ENCODE data around the gene CRYBG1.

CRYBG1 gene

GRCh38 chr6:106363401-106364138 lies 3.1 kb downstream of the CRYBG1 start:
- no peaks in the 10 kb centered on the region for H3K9me3 Mint-ChIP-seq
- ATAC-seq = no peak
- H3K27ac Mint-ChIP-seq = no peak overlapping the region
- H3K4me3 Mint-ChIP-seq = no peak overlapping the region
- DNase-seq = no peak
- peaks cover 16% of the 10 kb centered on the region for H3K4me1 Mint-ChIP-seq
- H3K27me3 Mint-ChIP-seq = peaks cover 49% of the 10 kb centered on the region

GRCh38 chr6:106369739-106370138 lies 9.2 kb downstream of the CRYBG1 start:
- Mint-ChIP-seq H3K9me3 (no peaks in the 10 kb centered on the region), H3K4me3 (no peak overlapping the region), H3K27me3 (peaks cover 13% of the 10 kb centered on the region), H3K27ac (no peak overlapping the region), H3K4me1 (peaks cover 24% of the 10 kb centered on the region)
- DNase-seq = no peak
- ATAC-seq = no peak

GRCh38 chr6:106370639-106371038 lies 10.1 kb downstream of the CRYBG1 start:
- H3K27me3 Mint-ChIP-seq = peaks cover 13% of the 10 kb centered on the region
- no peak overlapping the region for H3K27ac Mint-ChIP-seq
- H3K4me3 Mint-ChIP-seq = no peak overlapping the region
- H3K9me3 Mint-ChIP-seq = no peaks in the 10 kb centered on the region
- DNase-seq (no peak), ATAC-seq (no peak)
- H3K4me1 Mint-ChIP-seq = peaks cover 27% of the 10 kb centered on the region

- Mint-ChIP-seq H3K4me1 (peaks cover 34% of the 10 kb centered on the region), H3K4me3 (peak overlapping the region; percentile 44 to 54), H3K9me3 (no peaks in the 10 kb centered on the region), H3K27me3 (peaks cover 20% of the 10 kb centered on the region), H3K27ac (peak overlapping the region; percentile 64)
- DNase-seq = peak in 1 of 2 donors; percentile 9
- peak; percentile 83 for ATAC-seq
Observed at GRCh38 chr6:106372838-106373501, 12.5 kb downstream of the CRYBG1 start.

GRCh38 chr6:106373502-106374239 lies 13.2 kb downstream of the CRYBG1 start:
- peaks cover 34% of the 10 kb centered on the region for H3K4me1 Mint-ChIP-seq
- DNase-seq (no peak), ATAC-seq (peak; percentile 68)
- H3K9me3 Mint-ChIP-seq = no peaks in the 10 kb centered on the region
- peak overlapping the region; percentile 50 to 54 for H3K4me3 Mint-ChIP-seq
- peaks cover 22% of the 10 kb centered on the region for H3K27me3 Mint-ChIP-seq
- peak overlapping the region; percentile 64 to 74 for H3K27ac Mint-ChIP-seq

GRCh38 chr6:106377061-106377540 lies 16.6 kb downstream of the CRYBG1 start:
- H3K4me3 Mint-ChIP-seq = no peak overlapping the region
- H3K27ac Mint-ChIP-seq = no peak overlapping the region
- peaks cover 23% of the 10 kb centered on the region for H3K27me3 Mint-ChIP-seq
- DNase-seq (no peak), ATAC-seq (no peak)
- no peaks in the 10 kb centered on the region for H3K9me3 Mint-ChIP-seq
- H3K4me1 Mint-ChIP-seq = peaks cover 40% of the 10 kb centered on the region

GRCh38 chr6:106379951-106380350 lies 19.4 kb downstream of the CRYBG1 start:
- Mint-ChIP-seq H3K4me3 (no peak overlapping the region), H3K27me3 (peaks cover 23% of the 10 kb centered on the region), H3K27ac (no peak overlapping the region), H3K4me1 (peaks cover 16% of the 10 kb centered on the region), H3K9me3 (no peaks in the 10 kb centered on the region)
- DNase-seq (no peak), ATAC-seq (no peak)

GRCh38 chr6:106380407-106380806 lies 19.9 kb downstream of the CRYBG1 start:
- no peak overlapping the region for H3K4me3 Mint-ChIP-seq
- no peak overlapping the region for H3K27ac Mint-ChIP-seq
- no peaks in the 10 kb centered on the region for H3K9me3 Mint-ChIP-seq
- H3K4me1 Mint-ChIP-seq = peaks cover 15% of the 10 kb centered on the region
- DNase-seq (no peak), ATAC-seq (no peak)
- peaks cover 23% of the 10 kb centered on the region for H3K27me3 Mint-ChIP-seq

GRCh38 chr6:106381223-106381622 lies 20.7 kb downstream of the CRYBG1 start:
- Mint-ChIP-seq H3K27ac (no peak overlapping the region), H3K9me3 (no peaks in the 10 kb centered on the region), H3K4me3 (no peak overlapping the region), H3K27me3 (peaks cover 22% of the 10 kb centered on the region), H3K4me1 (peaks cover 15% of the 10 kb centered on the region)
- no peak for ATAC-seq
- DNase-seq = no peak

GRCh38 chr6:106381881-106382280 lies 21.4 kb downstream of the CRYBG1 start:
- Mint-ChIP-seq H3K9me3 (no peaks in the 10 kb centered on the region), H3K27me3 (peaks cover 15% of the 10 kb centered on the region), H3K4me3 (no peak overlapping the region), H3K4me1 (peaks cover 13% of the 10 kb centered on the region), H3K27ac (no peak overlapping the region)
- DNase-seq = no peak
- peak; percentile 45 for ATAC-seq

- H3K27ac Mint-ChIP-seq = no peak overlapping the region
Observed at GRCh38 chr6:106383573-106383972, 23.1 kb downstream of the CRYBG1 start.

GRCh38 chr6:106385530-106385929 lies 25.0 kb downstream of the CRYBG1 start:
- Mint-ChIP-seq H3K27ac (no peak overlapping the region), H3K9me3 (no peaks in the 10 kb centered on the region), H3K4me3 (no peak overlapping the region), H3K27me3 (peaks cover 1% of the 10 kb centered on the region), H3K4me1 (peaks cover 8% of the 10 kb centered on the region)
- ATAC-seq = no peak
- no peak for DNase-seq

More at GRCh38 chr6:106383573-106383972, 23.1 kb downstream of the CRYBG1 start:
- Mint-ChIP-seq H3K4me1 (peaks cover 8% of the 10 kb centered on the region), H3K9me3 (no peaks in the 10 kb centered on the region), H3K4me3 (no peak overlapping the region), H3K27me3 (peaks cover 2% of the 10 kb centered on the region)
- ATAC-seq = no peak
- no peak for DNase-seq

- Mint-ChIP-seq H3K4me1 (no peaks in the 10 kb centered on the region), H3K4me3 (no peak overlapping the region), H3K9me3 (no peaks in the 10 kb centered on the region), H3K27me3 (peaks cover 9% of the 10 kb centered on the region), H3K27ac (no peak overlapping the region)
- ATAC-seq = no peak
- DNase-seq = no peak
Observed at GRCh38 chr6:106387875-106388274, 27.4 kb downstream of the CRYBG1 start.

- DNase-seq = no peak
- H3K4me1 Mint-ChIP-seq = no peaks in the 10 kb centered on the region
- no peak overlapping the region for H3K4me3 Mint-ChIP-seq
- ATAC-seq = no peak
- H3K27me3 Mint-ChIP-seq = peaks cover 20% of the 10 kb centered on the region
- H3K27ac Mint-ChIP-seq = no peak overlapping the region
- no peaks in the 10 kb centered on the region for H3K9me3 Mint-ChIP-seq
Observed at GRCh38 chr6:106390088-106390487, 29.6 kb downstream of the CRYBG1 start.

- H3K27me3 Mint-ChIP-seq = peaks cover 24% of the 10 kb centered on the region
- no peak overlapping the region for H3K27ac Mint-ChIP-seq
- no peaks in the 10 kb centered on the region for H3K4me1 Mint-ChIP-seq
- no peak for DNase-seq
- no peak for ATAC-seq
- H3K9me3 Mint-ChIP-seq = no peaks in the 10 kb centered on the region
- H3K4me3 Mint-ChIP-seq = no peak overlapping the region
Observed at GRCh38 chr6:106396426-106397220, 36.1 kb downstream of the CRYBG1 start.
